Measurements from ENCODE around the gene HRC. TPM values are rescaled to one million over a fixed set of nuclear protein-coding genes. Genes with fewer than 3 reads are reported as not detected.

Gene HRC
- total RNA-seq, 2 donors from 2014 or later = 0.57 to 3.9 TPM

DNA sequence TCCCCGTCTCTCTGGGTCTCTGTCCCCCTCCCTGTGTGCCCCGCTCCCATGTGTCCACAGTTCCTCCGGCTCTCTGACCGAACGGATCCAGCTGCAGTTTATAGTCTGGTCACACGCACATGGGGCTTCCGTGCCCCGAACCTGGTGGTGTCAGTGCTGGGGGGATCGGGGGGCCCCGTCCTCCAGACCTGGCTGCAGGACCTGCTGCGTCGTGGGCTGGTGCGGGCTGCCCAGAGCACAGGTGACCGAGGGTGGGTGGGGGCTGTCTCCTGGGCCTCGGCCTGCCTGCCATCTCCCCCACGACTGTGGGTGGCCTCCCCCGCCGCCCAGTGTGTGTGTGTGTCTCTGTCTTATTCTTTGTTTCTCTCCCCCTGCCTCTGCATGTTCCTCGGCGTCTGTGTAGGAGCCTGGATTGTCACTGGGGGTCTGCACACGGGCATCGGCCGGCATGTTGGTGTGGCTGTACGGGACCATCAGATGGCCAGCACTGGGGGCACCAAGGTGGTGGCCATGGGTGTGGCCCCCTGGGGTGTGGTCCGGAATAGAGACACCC lies 12.7 kb upstream of the HRC start:
- peaks cover 10% of the 10 kb centered on the region for H3K36me3 ChIP-seq (ENCODE audit: control insufficient read depth, insufficient read depth, low read length)
- H3K27me3 ChIP-seq (ENCODE audit: control insufficient read depth, insufficient read depth, low read length, poor library complexity, severe bottlenecking) = no peaks in the 10 kb centered on the region
- H3K9ac ChIP-seq (ENCODE audit: extremely low read depth, low read length, poor library complexity, severe bottlenecking) = no peak overlapping the region
- TF ChIP-seq, protein P1, sequence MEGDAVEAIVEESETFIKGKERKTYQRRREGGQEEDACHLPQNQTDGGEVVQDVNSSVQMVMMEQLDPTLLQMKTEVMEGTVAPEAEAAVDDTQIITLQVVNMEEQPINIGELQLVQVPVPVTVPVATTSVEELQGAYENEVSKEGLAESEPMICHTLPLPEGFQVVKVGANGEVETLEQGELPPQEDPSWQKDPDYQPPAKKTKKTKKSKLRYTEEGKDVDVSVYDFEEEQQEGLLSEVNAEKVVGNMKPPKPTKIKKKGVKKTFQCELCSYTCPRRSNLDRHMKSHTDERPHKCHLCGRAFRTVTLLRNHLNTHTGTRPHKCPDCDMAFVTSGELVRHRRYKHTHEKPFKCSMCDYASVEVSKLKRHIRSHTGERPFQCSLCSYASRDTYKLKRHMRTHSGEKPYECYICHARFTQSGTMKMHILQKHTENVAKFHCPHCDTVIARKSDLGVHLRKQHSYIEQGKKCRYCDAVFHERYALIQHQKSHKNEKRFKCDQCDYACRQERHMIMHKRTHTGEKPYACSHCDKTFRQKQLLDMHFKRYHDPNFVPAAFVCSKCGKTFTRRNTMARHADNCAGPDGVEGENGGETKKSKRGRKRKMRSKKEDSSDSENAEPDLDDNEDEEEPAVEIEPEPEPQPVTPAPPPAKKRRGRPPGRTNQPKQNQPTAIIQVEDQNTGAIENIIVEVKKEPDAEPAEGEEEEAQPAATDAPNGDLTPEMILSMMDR (conservative IDR thresholded peaks at IDR 0.05) = no peak
- Mint-ChIP-seq H3K36me3 (ENCODE audit: low read depth) (peaks cover 12% of the 10 kb centered on the region), H3K4me3 (no peak overlapping the region), H3K27ac (no peak overlapping the region), H3K27me3 (ENCODE audit: insufficient read depth) (peaks cover 8% of the 10 kb centered on the region), H3K4me1 (no peaks in the 10 kb centered on the region), H3K9me3 (no peaks in the 10 kb centered on the region)
- no peaks in the 10 kb centered on the region for H3K9me3 ChIP-seq (ENCODE audit: control insufficient read depth, low read length)
- H3K27ac ChIP-seq (ENCODE audit: low read depth, low read length) = no peak overlapping the region
- no peaks in the 10 kb centered on the region for H3K4me1 ChIP-seq (ENCODE audit: control insufficient read depth, insufficient read depth, low read length)
- no peak overlapping the region for H3K4me3 ChIP-seq (ENCODE audit: low read length)
- no peak for DNase-seq
- 84 to 86% methylated on average over 5 to 25 of the region's 25 CpGs for WGBS, 2 experiments (ENCODE audit: insufficient coverage in 1 of 2, insufficient read length in 1 of 2)

GRCh38 chr19:49165865-49166301 lies 10.7 kb upstream of the HRC start:
- Mint-ChIP-seq H3K27me3 (ENCODE audit: insufficient read depth) (peaks cover 8% of the 10 kb centered on the region), H3K27ac (no peak overlapping the region), H3K4me1 (no peaks in the 10 kb centered on the region), H3K36me3 (ENCODE audit: low read depth) (peaks cover 7% of the 10 kb centered on the region), H3K4me3 (no peak overlapping the region), H3K9me3 (no peaks in the 10 kb centered on the region)
- H3K36me3 ChIP-seq (ENCODE audit: control insufficient read depth, insufficient read depth, low read length) = peaks cover 6% of the 10 kb centered on the region
- H3K9ac ChIP-seq (ENCODE audit: extremely low read depth, low read length, poor library complexity, severe bottlenecking) = no peak overlapping the region
- no peaks in the 10 kb centered on the region for H3K4me1 ChIP-seq (ENCODE audit: control insufficient read depth, insufficient read depth, low read length)
- no peaks in the 10 kb centered on the region for H3K27me3 ChIP-seq (ENCODE audit: control insufficient read depth, insufficient read depth, low read length, poor library complexity, severe bottlenecking)
- 81 to 86% methylated on average over 22 to 30 of the region's 30 CpGs for WGBS, 2 experiments (ENCODE audit: insufficient coverage in 1 of 2, insufficient read length in 1 of 2)
- H3K9me3 ChIP-seq (ENCODE audit: control insufficient read depth, low read length) = no peaks in the 10 kb centered on the region
- peak; percentile 61 for DNase-seq
- TF ChIP-seq, protein P1 (conservative IDR thresholded peaks at IDR 0.05) = peak; percentile 39
- H3K4me3 ChIP-seq (ENCODE audit: low read length) = no peak overlapping the region
- H3K27ac ChIP-seq (ENCODE audit: low read depth, low read length) = no peak overlapping the region

- Mint-ChIP-seq H3K36me3 (ENCODE audit: low read depth) (peaks cover 3% of the 10 kb centered on the region), H3K27ac (no peak overlapping the region), H3K9me3 (no peaks in the 10 kb centered on the region), H3K4me1 (no peaks in the 10 kb centered on the region), H3K27me3 (ENCODE audit: insufficient read depth) (peaks cover 8% of the 10 kb centered on the region), H3K4me3 (no peak overlapping the region)
- 88 to 90% methylated on average over 21 to 24 of the region's 24 CpGs for WGBS, 2 experiments (ENCODE audit: insufficient coverage in 1 of 2, insufficient read length in 1 of 2)
- H3K9me3 ChIP-seq (ENCODE audit: control insufficient read depth, low read length) = no peaks in the 10 kb centered on the region
- H3K27ac ChIP-seq (ENCODE audit: low read depth, low read length) = no peak overlapping the region
- H3K27me3 ChIP-seq (ENCODE audit: control insufficient read depth, insufficient read depth, low read length, poor library complexity, severe bottlenecking) = no peaks in the 10 kb centered on the region
- H3K4me3 ChIP-seq (ENCODE audit: low read length) = no peak overlapping the region
- H3K36me3 ChIP-seq (ENCODE audit: control insufficient read depth, insufficient read depth, low read length) = no peaks in the 10 kb centered on the region
- TF ChIP-seq, protein P1 (conservative IDR thresholded peaks at IDR 0.05) = no peak
- H3K9ac ChIP-seq (ENCODE audit: extremely low read depth, low read length, poor library complexity, severe bottlenecking) = no peak overlapping the region
- H3K4me1 ChIP-seq (ENCODE audit: control insufficient read depth, insufficient read depth, low read length) = no peaks in the 10 kb centered on the region
- no peak for DNase-seq
These were observed 10.0 kb upstream of the HRC start for GRCh38 chr19:49165111-49165750.
